ENCODE results near the gene ACSS1.

ACSS1 gene

DNA sequence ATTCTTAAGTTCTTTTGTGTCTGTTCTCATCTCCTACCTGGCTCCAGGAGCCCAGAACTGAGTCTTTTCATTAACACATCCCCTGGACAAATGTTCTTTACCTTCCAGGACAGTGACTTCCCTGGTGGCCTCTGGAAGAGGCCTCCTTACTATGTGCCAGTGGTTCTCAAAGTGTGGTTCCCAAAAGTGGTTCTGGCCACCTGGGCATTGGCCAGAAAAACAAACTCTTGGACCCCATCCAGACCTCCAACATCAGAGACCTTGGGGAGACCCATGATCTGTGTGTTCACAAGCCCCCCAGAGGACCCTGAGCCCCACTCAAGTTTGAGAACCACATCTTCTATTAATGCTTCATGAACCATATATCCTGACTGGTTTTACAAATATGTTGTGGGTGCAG is 31.2 kb upstream of the ACSS1 start:
- TF ChIP-seq, protein P1, sequence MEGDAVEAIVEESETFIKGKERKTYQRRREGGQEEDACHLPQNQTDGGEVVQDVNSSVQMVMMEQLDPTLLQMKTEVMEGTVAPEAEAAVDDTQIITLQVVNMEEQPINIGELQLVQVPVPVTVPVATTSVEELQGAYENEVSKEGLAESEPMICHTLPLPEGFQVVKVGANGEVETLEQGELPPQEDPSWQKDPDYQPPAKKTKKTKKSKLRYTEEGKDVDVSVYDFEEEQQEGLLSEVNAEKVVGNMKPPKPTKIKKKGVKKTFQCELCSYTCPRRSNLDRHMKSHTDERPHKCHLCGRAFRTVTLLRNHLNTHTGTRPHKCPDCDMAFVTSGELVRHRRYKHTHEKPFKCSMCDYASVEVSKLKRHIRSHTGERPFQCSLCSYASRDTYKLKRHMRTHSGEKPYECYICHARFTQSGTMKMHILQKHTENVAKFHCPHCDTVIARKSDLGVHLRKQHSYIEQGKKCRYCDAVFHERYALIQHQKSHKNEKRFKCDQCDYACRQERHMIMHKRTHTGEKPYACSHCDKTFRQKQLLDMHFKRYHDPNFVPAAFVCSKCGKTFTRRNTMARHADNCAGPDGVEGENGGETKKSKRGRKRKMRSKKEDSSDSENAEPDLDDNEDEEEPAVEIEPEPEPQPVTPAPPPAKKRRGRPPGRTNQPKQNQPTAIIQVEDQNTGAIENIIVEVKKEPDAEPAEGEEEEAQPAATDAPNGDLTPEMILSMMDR (conservative IDR thresholded peaks at IDR 0.05), result no peak
- TF ChIP-seq ZFX (IDR thresholded peaks at IDR 0.05), result no peak
- no peak overlapping the region for H3K27ac ChIP-seq

DNA sequence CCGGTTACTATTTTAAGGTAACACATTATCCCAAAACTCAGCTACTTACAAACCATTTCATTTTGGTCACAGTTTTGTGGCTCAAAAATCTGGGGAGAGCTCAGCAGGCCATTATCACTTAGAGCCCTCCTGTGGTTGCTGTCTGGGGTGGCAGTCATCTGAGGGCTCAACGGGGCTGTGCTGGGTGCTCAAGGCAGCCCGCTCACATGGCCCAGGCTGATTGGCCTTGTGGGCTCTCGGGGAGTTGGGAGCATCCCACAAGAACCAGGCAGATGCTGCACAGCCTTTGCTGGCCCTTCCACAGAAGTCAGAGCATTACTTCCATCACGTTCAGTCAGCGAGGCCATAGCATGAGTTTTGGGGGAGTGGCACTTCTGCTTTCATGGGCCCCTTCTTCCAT is 30.3 kb upstream of the ACSS1 start:
- H3K27ac ChIP-seq, result no peak overlapping the region
- TF ChIP-seq, protein P1 (conservative IDR thresholded peaks at IDR 0.05), result no peak
- TF ChIP-seq ZFX (IDR thresholded peaks at IDR 0.05), result no peak

DNA sequence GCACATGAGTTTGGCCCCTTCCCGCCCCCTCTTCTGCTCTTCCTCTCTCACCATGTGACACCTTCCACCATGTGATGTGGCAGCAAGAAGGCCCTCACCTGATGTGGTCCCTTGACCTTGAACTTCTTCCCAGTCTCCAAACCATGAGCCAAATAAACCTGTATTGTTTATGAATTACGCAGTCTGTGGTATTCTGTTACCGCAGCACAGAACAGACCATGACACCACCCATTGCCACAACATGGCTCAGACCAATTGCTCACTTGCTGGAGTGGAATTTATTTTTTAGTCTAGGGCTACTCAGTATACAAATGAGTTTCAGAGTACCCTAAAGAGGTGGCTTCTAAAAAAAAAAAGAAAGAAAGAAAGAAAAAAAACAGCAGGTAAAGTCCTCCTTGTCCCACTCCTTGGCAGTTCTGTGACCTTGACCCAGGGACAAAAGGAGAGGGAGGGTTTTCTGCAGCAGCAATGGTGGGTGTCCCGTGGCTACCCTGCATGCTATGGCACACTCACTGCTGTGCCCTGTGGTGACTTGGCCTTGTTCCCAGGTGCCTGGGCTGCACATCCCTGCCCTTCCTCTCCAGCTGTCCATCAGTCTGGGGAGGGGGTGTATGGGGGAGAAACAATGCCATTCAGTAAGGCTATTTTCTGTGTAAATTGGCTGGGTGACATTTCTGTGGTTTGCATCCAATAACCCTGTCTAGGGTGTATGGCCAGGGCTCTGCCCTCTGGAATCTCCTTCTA is 29.4 kb upstream of the ACSS1 start:
- no peak overlapping the region for H3K27ac ChIP-seq
- no peak for TF ChIP-seq ZFX (IDR thresholded peaks at IDR 0.05)
- TF ChIP-seq, protein P1 (conservative IDR thresholded peaks at IDR 0.05), result no peak

DNA sequence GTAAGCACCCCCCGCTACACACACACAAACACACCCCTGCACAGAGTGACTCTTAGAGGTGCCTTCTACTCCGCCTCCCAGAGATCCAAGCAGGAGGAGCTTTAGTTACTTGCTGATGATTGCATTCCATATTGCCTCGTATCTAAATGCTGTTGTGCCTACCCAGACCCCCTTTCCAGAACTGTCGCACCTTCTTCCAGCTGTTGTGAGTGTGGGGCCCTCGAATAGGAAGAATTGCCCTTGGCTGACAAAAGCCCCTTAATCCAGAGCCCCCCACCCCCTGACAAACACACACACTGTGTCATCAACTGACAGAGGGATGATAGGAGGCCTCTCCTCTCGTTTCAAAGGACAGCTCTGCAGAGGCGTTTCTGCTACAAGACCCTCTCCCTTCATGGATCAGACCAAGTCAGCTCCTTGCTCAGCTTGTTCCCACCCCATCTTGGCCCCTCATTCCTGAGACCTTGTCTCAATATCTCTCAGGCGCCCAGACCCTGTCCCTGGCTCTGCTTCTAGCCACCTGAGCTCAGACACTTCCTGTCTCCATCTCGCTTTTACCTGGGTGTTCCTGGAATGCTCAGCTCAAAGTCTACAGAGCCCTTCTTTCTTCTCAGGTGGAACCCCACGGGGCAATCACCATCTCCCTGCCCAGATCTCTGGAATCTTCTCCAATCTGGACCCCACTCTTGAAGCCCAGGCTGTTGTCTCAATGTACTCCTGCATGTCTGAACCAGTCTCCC is 28.0 kb upstream of the ACSS1 start:
- no peak overlapping the region for H3K27ac ChIP-seq
- no peak for TF ChIP-seq ZFX (IDR thresholded peaks at IDR 0.05)
- TF ChIP-seq, protein P1 (conservative IDR thresholded peaks at IDR 0.05), result no peak

DNA sequence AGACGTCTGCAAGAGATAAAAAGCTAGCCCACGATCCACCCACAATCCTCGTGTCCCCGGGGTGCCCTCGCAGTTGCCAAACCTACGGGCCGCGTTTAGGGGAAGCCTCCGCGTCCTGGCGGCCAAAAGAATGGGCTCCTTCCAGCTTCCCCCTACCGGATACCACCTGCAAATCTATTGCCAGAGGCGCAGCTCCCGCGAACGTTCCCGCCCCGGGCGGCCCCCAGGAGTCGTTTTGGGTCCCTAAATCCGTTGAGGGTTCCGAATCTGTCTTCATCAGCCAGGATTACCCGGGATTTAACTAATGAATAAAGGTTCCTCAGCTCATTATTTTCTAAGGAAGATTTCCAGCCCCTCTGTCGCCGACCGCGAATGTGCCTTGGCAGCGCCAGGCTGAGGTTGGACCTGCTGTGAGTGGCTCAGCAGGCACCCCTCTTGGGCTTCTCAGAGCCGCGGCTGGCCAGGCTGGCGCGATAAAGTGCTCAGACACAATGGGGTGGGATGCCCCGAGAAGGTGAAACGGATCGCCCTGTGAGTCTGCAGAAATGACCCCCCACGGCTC is 26.8 kb upstream of the ACSS1 start:
- H3K27ac ChIP-seq, result no peak overlapping the region
- TF ChIP-seq, protein P1 (conservative IDR thresholded peaks at IDR 0.05), result no peak
- TF ChIP-seq ZFX (IDR thresholded peaks at IDR 0.05), result no peak

DNA sequence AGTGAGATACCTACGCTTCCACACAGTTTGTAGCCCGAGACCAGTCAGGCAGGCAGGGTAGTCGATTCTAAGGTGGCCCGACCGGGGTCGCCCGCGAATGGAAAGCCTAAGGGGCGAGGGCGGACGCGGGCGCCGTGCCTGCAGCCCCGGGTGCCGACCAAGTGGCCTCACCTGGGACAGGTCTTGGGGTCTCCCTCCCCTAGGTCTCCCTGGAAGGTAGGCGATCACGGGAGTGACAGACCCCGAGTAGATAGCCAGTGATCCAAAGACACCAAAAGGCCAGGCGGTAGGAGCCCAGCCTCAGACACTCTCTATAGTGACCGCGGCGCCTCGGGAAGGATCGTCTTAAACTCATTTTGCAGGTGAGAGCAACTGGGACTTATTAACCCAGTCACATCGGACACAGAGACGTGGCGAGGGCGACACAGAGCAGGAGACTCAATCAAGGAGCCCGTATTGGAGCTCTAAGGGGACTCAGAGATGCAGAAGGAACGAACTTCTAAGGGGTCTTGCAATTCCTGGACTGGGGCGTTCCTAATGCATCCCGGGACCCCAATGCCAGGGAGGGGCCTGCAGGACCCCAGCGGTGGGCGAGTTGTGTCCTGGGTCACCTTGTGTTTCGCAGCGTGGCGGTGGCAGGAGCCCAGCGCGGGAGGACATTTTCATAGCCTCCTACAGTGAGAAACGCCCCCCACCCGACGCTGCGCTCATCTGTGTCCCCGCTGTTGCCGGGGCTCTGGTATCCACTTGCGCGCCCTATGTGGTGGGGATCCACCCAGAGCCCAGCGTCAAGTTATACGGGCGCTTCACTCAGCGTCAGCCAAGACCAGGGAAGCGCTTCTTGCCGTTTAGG is 26.1 kb upstream of the ACSS1 start:
- no peak overlapping the region for H3K27ac ChIP-seq
- TF ChIP-seq, protein P1 (conservative IDR thresholded peaks at IDR 0.05), result no peak
- no peak for TF ChIP-seq ZFX (IDR thresholded peaks at IDR 0.05)
